ENCODE results near the gene CDH24. TPM values are rescaled to one million over a fixed set of nuclear protein-coding genes. Genes with fewer than 3 reads are reported as not detected.

CDH24 gene
- total and polyA plus RNA-seq, 2 of the 13 experiments (the other 11 are each of a cell fraction or from before 2014, with no cell fraction given): 0.69 to 0.99 TPM

GRCh38 chr14:23052182-23052623 lies 5.1 kb downstream of the CDH24 start (continued):
- no peak for TF ChIP-seq ZNF460 (CRISPR knock-in tag; IDR thresholded peaks at IDR 0.05; ENCODE audit: borderline replicate concordance)
- TF ChIP-seq, protein P1, sequence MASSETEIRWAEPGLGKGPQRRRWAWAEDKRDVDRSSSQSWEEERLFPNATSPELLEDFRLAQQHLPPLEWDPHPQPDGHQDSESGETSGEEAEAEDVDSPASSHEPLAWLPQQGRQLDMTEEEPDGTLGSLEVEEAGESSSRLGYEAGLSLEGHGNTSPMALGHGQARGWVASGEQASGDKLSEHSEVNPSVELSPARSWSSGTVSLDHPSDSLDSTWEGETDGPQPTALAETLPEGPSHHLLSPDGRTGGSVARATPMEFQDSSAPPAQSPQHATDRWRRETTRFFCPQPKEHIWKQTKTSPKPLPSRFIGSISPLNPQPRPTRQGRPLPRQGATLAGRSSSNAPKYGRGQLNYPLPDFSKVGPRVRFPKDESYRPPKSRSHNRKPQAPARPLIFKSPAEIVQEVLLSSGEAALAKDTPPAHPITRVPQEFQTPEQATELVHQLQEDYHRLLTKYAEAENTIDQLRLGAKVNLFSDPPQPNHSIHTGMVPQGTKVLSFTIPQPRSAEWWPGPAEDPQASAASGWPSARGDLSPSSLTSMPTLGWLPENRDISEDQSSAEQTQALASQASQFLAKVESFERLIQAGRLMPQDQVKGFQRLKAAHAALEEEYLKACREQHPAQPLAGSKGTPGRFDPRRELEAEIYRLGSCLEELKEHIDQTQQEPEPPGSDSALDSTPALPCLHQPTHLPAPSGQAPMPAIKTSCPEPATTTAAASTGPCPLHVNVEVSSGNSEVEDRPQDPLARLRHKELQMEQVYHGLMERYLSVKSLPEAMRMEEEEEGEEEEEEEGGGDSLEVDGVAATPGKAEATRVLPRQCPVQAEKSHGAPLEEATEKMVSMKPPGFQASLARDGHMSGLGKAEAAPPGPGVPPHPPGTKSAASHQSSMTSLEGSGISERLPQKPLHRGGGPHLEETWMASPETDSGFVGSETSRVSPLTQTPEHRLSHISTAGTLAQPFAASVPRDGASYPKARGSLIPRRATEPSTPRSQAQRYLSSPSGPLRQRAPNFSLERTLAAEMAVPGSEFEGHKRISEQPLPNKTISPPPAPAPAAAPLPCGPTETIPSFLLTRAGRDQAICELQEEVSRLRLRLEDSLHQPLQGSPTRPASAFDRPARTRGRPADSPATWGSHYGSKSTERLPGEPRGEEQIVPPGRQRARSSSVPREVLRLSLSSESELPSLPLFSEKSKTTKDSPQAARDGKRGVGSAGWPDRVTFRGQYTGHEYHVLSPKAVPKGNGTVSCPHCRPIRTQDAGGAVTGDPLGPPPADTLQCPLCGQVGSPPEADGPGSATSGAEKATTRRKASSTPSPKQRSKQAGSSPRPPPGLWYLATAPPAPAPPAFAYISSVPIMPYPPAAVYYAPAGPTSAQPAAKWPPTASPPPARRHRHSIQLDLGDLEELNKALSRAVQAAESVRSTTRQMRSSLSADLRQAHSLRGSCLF (CRISPR knock-in tag; IDR thresholded peaks at IDR 0.05; ENCODE audit: borderline replicate concordance): no peak
- TF ChIP-seq ZMAT3 (CRISPR knock-in tag; conservative IDR thresholded peaks at IDR 0.05): no peak
- no peak; the same call in 1 of the 2 replicates for TF ChIP-seq ZGPAT (CRISPR knock-in tag; IDR thresholded peaks at IDR 0.05)
- TF ChIP-seq YEATS4 (CRISPR knock-in tag; IDR thresholded peaks at IDR 0.05; ENCODE audit: borderline replicate concordance): no peak
- TF ChIP-seq KDM6A (CRISPR knock-in tag; IDR thresholded peaks at IDR 0.05; ENCODE audit: low read depth): no peak
- TF ChIP-seq SNAPC5 (CRISPR knock-in tag; IDR thresholded peaks at IDR 0.05; ENCODE audit: borderline replicate concordance): no peak
- TF ChIP-seq ZNF121 (CRISPR knock-in tag; IDR thresholded peaks at IDR 0.05): no peak
- TF ChIP-seq TBL1XR1 (IDR thresholded peaks at IDR 0.05; ENCODE audit: borderline replicate concordance, low read length, partially characterized antibody): no peak
- TF ChIP-seq, protein P2, sequence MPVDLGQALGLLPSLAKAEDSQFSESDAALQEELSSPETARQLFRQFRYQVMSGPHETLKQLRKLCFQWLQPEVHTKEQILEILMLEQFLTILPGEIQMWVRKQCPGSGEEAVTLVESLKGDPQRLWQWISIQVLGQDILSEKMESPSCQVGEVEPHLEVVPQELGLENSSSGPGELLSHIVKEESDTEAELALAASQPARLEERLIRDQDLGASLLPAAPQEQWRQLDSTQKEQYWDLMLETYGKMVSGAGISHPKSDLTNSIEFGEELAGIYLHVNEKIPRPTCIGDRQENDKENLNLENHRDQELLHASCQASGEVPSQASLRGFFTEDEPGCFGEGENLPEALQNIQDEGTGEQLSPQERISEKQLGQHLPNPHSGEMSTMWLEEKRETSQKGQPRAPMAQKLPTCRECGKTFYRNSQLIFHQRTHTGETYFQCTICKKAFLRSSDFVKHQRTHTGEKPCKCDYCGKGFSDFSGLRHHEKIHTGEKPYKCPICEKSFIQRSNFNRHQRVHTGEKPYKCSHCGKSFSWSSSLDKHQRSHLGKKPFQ (CRISPR knock-in tag; IDR thresholded peaks at IDR 0.05; ENCODE audit: insufficient replicate concordance): no peak
- no peak for TF ChIP-seq ZNF205 (CRISPR knock-in tag; IDR thresholded peaks at IDR 0.05)
- TF ChIP-seq RBFOX2 (IDR thresholded peaks at IDR 0.05; ENCODE audit: low read depth, low read length): no peak
- TF ChIP-seq ZNF543 (CRISPR knock-in tag; IDR thresholded peaks at IDR 0.05): no peak
- no peak for TF ChIP-seq RBAK (CRISPR knock-in tag; IDR thresholded peaks at IDR 0.05)
- TF ChIP-seq IRF2 (CRISPR knock-in tag; IDR thresholded peaks at IDR 0.05): no peak
- TF ChIP-seq AKAP8 (CRISPR knock-in tag; IDR thresholded peaks at IDR 0.05): no peak
- TF ChIP-seq, protein P3, sequence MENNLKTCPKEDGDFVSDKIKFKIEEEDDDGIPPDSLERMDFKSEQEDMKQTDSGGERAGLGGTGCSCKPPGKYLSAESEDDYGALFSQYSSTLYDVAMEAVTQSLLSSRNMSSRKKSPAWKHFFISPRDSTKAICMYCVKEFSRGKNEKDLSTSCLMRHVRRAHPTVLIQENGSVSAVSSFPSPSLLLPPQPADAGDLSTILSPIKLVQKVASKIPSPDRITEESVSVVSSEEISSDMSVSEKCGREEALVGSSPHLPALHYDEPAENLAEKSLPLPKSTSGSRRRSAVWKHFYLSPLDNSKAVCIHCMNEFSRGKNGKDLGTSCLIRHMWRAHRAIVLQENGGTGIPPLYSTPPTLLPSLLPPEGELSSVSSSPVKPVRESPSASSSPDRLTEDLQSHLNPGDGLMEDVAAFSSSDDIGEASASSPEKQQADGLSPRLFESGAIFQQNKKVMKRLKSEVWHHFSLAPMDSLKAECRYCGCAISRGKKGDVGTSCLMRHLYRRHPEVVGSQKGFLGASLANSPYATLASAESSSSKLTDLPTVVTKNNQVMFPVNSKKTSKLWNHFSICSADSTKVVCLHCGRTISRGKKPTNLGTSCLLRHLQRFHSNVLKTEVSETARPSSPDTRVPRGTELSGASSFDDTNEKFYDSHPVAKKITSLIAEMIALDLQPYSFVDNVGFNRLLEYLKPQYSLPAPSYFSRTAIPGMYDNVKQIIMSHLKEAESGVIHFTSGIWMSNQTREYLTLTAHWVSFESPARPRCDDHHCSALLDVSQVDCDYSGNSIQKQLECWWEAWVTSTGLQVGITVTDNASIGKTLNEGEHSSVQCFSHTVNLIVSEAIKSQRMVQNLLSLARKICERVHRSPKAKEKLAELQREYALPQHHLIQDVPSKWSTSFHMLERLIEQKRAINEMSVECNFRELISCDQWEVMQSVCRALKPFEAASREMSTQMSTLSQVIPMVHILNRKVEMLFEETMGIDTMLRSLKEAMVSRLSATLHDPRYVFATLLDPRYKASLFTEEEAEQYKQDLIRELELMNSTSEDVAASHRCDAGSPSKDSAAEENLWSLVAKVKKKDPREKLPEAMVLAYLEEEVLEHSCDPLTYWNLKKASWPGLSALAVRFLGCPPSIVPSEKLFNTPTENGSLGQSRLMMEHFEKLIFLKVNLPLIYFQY (CRISPR knock-in tag; IDR thresholded peaks at IDR 0.05; ENCODE audit: borderline replicate concordance): no peak
- no peak for TF ChIP-seq RORA (CRISPR knock-in tag; IDR thresholded peaks at IDR 0.05)
- TF ChIP-seq NKX3-1 (CRISPR knock-in tag; IDR thresholded peaks at IDR 0.05): no peak
